Measurements from ENCODE around the gene PPP1R9B. TPM values are rescaled to one million over a fixed set of nuclear protein-coding genes. Genes with fewer than 3 reads are reported as not detected.

The PPP1R9B gene
- total RNA-seq, 1 donor from 2014 or later, result 37.6 TPM

- peak; percentile 7 for ATAC-seq
Observed at GRCh38 chr17:50148226-50149090, 2.0 kb downstream of the PPP1R9B start.

GRCh38 chr17:50147841-50148225 is 2.6 kb downstream of the PPP1R9B start:
- ATAC-seq, result peak; percentile 16
- peak; percentile 67 for DNase-seq
- intact Hi-C loops (cut with micrococcal nuclease), result no loop called here

More at GRCh38 chr17:50148226-50149090, 2.0 kb downstream of the PPP1R9B start:
- peak; percentile 67 for DNase-seq
- intact Hi-C loops (cut with micrococcal nuclease), result no loop called here

GRCh38 chr17:50146927-50147665 is 3.4 kb downstream of the PPP1R9B start:
- intact Hi-C loops (cut with micrococcal nuclease), result no loop called here
- DNase-seq, result peak; percentile 67
- peak; percentile 6 for ATAC-seq

DNA sequence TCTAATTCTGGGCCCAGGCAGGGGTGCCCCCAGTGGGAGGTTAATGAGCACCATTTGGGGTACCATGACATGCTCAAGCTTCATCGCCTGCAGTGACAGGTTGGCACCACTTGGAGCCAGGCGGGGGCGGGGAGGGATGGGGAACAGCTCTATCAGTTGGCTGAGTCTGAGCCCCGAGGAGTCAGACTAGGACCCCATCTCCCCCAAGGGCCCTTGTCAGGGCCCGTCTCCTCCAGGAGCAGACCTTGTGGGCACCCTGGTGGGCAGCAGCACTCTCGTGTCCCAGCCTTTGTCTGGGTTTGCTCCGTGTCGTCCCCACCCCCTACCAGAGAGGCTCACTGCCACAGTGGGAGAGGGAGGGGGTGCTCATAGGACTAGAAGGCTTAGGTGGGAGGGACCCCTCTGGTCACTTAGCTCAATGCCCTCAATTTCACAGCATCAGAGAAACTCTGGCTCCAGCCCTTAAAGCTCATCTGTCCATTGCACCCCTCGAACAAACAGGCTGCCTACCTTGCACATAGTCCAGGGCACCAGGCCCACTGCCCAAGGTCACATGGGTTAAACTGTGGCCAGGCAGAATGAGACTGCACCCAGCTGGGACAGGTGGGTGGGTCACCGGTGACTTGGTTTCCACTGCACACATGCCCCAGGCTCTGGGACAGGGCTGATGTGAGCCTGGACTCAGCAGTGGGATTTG is 4.1 kb downstream of the PPP1R9B start:
- DNase-seq (no peak), ATAC-seq (no peak)
- intact Hi-C loops (cut with micrococcal nuclease), result no loop called here

DNA sequence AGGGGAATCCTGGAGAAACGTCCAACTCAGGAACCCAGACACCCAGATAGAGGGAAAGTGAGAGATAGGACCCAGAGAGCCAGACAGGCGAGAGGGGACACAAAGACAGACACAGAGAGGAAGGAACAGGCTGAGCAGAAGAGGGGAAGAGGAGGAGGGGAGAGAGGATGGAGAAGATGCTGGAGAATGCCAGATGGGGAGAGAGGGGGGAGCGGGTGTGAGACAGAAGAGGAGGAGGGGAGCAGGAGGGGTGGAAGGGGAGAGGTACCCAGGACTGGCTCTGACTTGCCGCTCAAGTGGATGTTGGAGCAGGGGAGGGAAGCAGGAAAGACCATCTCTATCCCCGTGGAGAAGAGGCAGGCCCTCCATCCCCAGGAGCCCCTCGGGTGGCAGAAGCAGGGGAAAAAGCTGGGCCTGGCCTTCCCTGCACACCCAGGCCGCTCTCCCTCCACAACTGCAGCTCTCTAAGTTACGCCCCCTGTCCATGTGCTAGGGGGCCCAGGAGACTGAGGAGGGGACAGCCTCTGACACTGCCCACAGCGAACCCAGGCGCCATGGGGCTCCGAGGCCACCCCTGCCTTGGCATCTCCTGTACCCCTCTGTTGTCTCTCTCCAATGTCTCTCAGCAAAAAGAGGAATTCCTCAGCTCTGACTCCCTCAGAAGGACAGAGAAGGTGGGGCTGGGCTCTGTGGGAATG is 4.8 kb downstream of the PPP1R9B start:
- no peak for ATAC-seq
- intact Hi-C loops (cut with micrococcal nuclease), result no loop called here
- DNase-seq, result no peak

GRCh38 chr17:50144845-50145531 is 5.5 kb downstream of the PPP1R9B start:
- ATAC-seq (no peak), DNase-seq (peak; percentile 71)
- intact Hi-C loops (cut with micrococcal nuclease), result no loop called here

GRCh38 chr17:50144355-50144754 is 6.1 kb downstream of the PPP1R9B start:
- ATAC-seq, result no peak
- DNase-seq, result no peak
- intact Hi-C loops (cut with micrococcal nuclease), result no loop called here

- intact Hi-C loops (cut with micrococcal nuclease), result no loop called here
- no peak for ATAC-seq
- no peak for DNase-seq
Observed at GRCh38 chr17:50143461-50144176, 6.9 kb downstream of the PPP1R9B start.

GRCh38 chr17:50141745-50142110 is 8.7 kb downstream of the PPP1R9B start:
- intact Hi-C loops (cut with micrococcal nuclease), result no loop called here
- ATAC-seq, result no peak
- DNase-seq, result no peak

- no peak for DNase-seq
- intact Hi-C loops (cut with micrococcal nuclease), result no loop called here
- no peak for ATAC-seq
Observed at GRCh38 chr17:50141026-50141744, 9.3 kb downstream of the PPP1R9B start.

DNA sequence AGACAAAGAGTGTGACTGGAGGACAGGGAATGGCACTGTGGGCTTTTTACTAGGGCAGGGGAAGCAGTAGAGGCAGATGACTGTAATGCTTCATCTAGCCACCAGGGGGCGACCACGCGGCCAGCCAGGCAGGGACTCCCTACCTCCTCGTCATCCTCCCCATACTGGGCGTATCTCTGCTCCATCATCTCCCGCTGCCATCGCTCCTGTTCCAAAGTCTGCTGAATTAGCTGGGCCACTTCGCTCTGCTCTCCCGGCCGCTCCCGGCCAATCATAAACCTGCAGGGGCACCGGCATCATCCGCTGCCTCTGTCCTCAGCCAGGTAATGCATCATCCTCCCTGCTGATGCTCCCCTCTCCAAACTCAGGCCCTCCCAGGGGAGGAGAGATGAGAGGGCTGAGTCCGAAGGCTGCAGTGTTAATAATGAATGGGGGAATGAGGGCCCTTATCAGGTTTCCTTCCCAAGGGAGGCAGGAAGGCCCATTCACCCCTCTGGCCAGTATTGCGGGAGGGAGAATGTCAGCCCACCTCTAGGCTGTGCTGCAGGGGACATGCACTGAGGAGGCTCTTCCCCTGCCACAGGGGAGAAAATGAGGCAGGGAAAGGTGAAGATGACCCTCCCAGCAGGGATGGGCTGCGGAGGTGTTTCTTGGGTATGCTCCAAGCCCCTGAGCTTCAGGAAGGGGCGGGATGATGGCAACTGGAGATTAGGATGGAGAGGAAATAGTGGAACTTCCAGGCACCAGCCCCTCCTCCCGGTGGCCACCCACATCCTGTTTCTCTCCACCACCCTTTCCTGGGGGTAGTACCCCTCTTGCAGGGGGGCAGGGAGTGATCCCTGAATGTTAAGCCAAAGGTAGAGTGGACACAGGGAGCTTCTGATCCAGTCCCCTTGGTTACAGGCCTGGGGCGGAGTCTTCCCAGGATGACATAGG is 10.3 kb downstream of the PPP1R9B start:
- ATAC-seq (peak; percentile 79), DNase-seq (peak; percentile 83)
- intact Hi-C loops (cut with micrococcal nuclease), result no loop called here

- DNase-seq (no peak), ATAC-seq (no peak)
- intact Hi-C loops (cut with micrococcal nuclease), result no loop called here
Observed at GRCh38 chr17:50139185-50139783, 11.2 kb downstream of the PPP1R9B start.

DNA sequence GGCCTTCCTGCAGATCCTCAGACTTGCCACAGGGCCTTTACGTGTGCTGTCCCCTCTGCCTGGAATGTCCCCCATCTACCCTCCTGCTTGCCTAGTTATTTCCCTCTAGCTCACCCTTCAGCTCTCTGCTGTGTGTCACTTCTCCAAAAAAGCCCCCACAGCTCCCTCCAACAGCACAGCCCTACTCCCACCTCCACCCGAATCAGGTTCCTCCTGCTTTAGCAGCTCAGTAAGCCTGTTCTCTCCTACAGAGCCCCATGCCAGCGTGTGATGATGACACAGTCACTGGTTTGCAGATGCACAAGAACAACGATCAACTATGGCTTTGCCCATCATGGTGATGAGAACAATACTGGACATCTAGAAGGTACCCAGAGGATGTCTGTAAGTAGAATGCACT is 13.4 kb downstream of the PPP1R9B start:
- intact Hi-C loops (cut with micrococcal nuclease), result no loop called here
- DNase-seq, result no peak

GRCh38 chr17:50136096-50136687 is 14.3 kb downstream of the PPP1R9B start:
- intact Hi-C loops (cut with micrococcal nuclease), result no loop called here
- DNase-seq, result no peak
- ATAC-seq, result no peak

More for the DNA sequence above, 13.4 kb downstream of the PPP1R9B start:
- no peak for ATAC-seq

- no peak for DNase-seq
- intact Hi-C loops (cut with micrococcal nuclease), result no loop called here
- no peak for ATAC-seq
Observed at GRCh38 chr17:50135316-50136095, 15.0 kb downstream of the PPP1R9B start.

Measured in left ventricle myocardium superior (tissue), 1 donor.